HCT116 (cell line): ENCODE data around the gene TMEM132D. TPM values are rescaled to one million over a fixed set of nuclear protein-coding genes. Genes with fewer than 3 reads are reported as not detected.

Experiments
- ATAC-seq: fragments of 200-7000 bp; cut with Tn5 transposase; 2 replicates; pipeline ENCODE4 v1.9.1; 2020; ENCODE audit warnings: mild to moderate bottlenecking, moderate library complexity
- BruUV-seq: library from RNA; stranded (reverse); fragments of 400-500 nt; replicated peaks from 2 replicates; lab custom pipeline; 2021; lab: Mats Ljungman, UMichigan
- CTCF ChIA-PET: fragments of 300-600 bp; sonication (Branson Sonifier 250); formaldehyde crosslinking; loops from one replicate; lab custom pipeline; 2021; ENCODE audit warnings: antibody characterized with exemption; lab: Charles Lee
- POLR2A ChIA-PET: fragments of 300-600, 350-600 bp; sonication (Branson Sonifier 250); formaldehyde crosslinking; loops from one replicate; lab custom pipeline; 2021; ENCODE audit warnings: antibody characterized with exemption; lab: Charles Lee
- RAD21 ChIA-PET, 2 experiments: fragments of 300-600 bp; sonication (Branson Sonifier 250); formaldehyde crosslinking; loops; one replicate each; lab custom pipeline; 2023; ENCODE audit warnings: low total read pairs in 2 of 2; ENCODE audit not compliant: uncharacterized antibody in 2 of 2, unreplicated experiment in 2 of 2, low non-redundant PET in 1 of 2; lab: Charles Lee
- DNase-seq: peaks from one replicate; pipeline ENCODE4 v3.0.0-alpha.2; 2010; ENCODE audit warnings: low read depth, low spot score
- H2AFZ ChIP-seq: fragments of 200-600 bp; shearing (Covaris generic), sonication (generic); 2 replicates; pipeline ENCODE4 v1.6.1; 2017; ENCODE audit warnings: low read depth, mixed run types, mixed read lengths, antibody characterized with exemption, low read length; ENCODE audit not compliant: poor library complexity, severe bottlenecking
- H3K27ac ChIP-seq: 2 replicates; pipeline ENCODE4 v1.5.1; 2012; ENCODE audit warnings: low read depth, low read length
- H3K27me3 ChIP-seq: fragments of 200-600 bp; sonication (generic); 2 replicates; pipeline ENCODE4 v1.6.1; 2016; ENCODE audit warnings: mixed run types, low read length, mixed read lengths; ENCODE audit not compliant: insufficient read depth
- H3K36me3 ChIP-seq, 2 experiments: fragments of 200-500 bp in 1 of 2; fragments of 200-600 bp in 1 of 2; sonication (Bioruptor generic) in 1 of 2; sonication (generic) in 1 of 2; 2 replicates each; pipeline versions ENCODE4 v1.5.1 to v1.6.1; 2014 to 2016; ENCODE audit warnings: low read length in 2 of 2, inconsistent platforms in 1 of 2, mixed read lengths in 1 of 2, mixed run types in 1 of 2; ENCODE audit not compliant: insufficient read depth in 2 of 2, control insufficient read depth in 1 of 2
- H3K4me1 ChIP-seq, 2 experiments: fragments of 200-600 bp in 1 of 2; sonication (generic) in 1 of 2; 2 replicates each; pipeline versions ENCODE4 v1.5.1 to v1.6.1; 2012 to 2017; ENCODE audit warnings: low read length in 2 of 2, inconsistent platforms in 1 of 2, mild to moderate bottlenecking in 1 of 2, mixed read lengths in 1 of 2, mixed run types in 1 of 2, moderate library complexity in 1 of 2; ENCODE audit not compliant: insufficient read depth in 2 of 2, control insufficient read depth in 1 of 2
- H3K4me2 ChIP-seq: fragments of 200-600 bp; sonication (generic); 2 replicates; pipeline ENCODE4 v1.6.1; 2017; ENCODE audit warnings: mixed run types, low read length, mixed read lengths
- H3K4me3 ChIP-seq, 2 experiments: fragments of 200-600 bp in 1 of 2; sonication (generic) in 1 of 2; replicated peaks in 1 of 2; 2 replicates each; pipeline ENCODE4 v1.5.1; 2011 to 2016; ENCODE audit warnings: low read length in 2 of 2, control low read depth in 1 of 2, low read depth in 1 of 2, mild to moderate bottlenecking in 1 of 2, mixed read lengths in 1 of 2, mixed run types in 1 of 2
- H3K79me2 ChIP-seq: fragments of 200-600 bp; sonication (generic); 2 replicates; pipeline ENCODE4 v1.6.1; 2017; ENCODE audit warnings: mild to moderate bottlenecking, mixed run types, low read length, moderate library complexity, mixed read lengths; ENCODE audit not compliant: insufficient read depth
- H3K9ac ChIP-seq: fragments of 200-600 bp; sonication (generic); 2 replicates; pipeline ENCODE4 v1.6.1; 2016; ENCODE audit warnings: low read length, mixed read lengths
- H3K9me2 ChIP-seq: fragments of 200-600 bp; sonication (generic), shearing (Covaris generic); 2 replicates; pipeline ENCODE4 v1.6.1; 2017; ENCODE audit warnings: mixed run types, mild to moderate bottlenecking, moderate library complexity; ENCODE audit not compliant: insufficient read depth
- H3K9me3 ChIP-seq, 2 experiments: fragments of 200-500 bp in 1 of 2; fragments of 200-600 bp in 1 of 2; sonication (Bioruptor generic) in 1 of 2; sonication (generic) in 1 of 2; 2 replicates each; pipeline ENCODE4 v1.6.1; 2014 to 2017; ENCODE audit warnings: low read length in 2 of 2, mixed read lengths in 2 of 2, inconsistent platforms in 1 of 2, low read depth in 1 of 2, mild to moderate bottlenecking in 1 of 2, mixed run types in 1 of 2, moderate library complexity in 1 of 2; ENCODE audit not compliant: control insufficient read depth in 1 of 2, insufficient read depth in 1 of 2
- H4K20me1 ChIP-seq: fragments of 200-600 bp; sonication (generic), shearing (Covaris generic); 2 replicates; pipeline ENCODE4 v1.6.1; 2017; ENCODE audit warnings: mixed run types, mild to moderate bottlenecking, moderate library complexity; ENCODE audit not compliant: insufficient read depth
- ATF3 ChIP-seq: IDR thresholded peaks from 2 replicates; pipeline ENCODE4 v1.6.1; 2012
- EGR1 ChIP-seq: IDR thresholded peaks from 2 replicates; pipeline ENCODE4 v1.6.1; 2012; ENCODE audit warnings: low read depth
- ELF1 ChIP-seq: IDR thresholded peaks from 2 replicates; pipeline ENCODE4 v1.6.1; 2012; ENCODE audit warnings: low read depth, borderline replicate concordance
- EZH2phosphoT487 ChIP-seq: fragments of 200-600 bp; IDR thresholded peaks from 2 replicates; pipeline ENCODE4 v1.6.1; 2018; ENCODE audit warnings: antibody characterized with exemption, borderline replicate concordance
- FOSL1 ChIP-seq: IDR thresholded peaks from 2 replicates; pipeline ENCODE4 v1.6.1; 2012; ENCODE audit warnings: low read depth
- JUND ChIP-seq: IDR thresholded peaks from 2 replicates; pipeline ENCODE4 v1.6.1; 2012
- POLR2A ChIP-seq: IDR thresholded peaks from 2 replicates; pipeline ENCODE4 v1.7.0; 2011; ENCODE audit warnings: borderline replicate concordance; ENCODE audit not compliant: insufficient read depth, insufficient read length; ENCODE audit errors: extremely low read depth
- RAD21 ChIP-seq: IDR thresholded peaks from 2 replicates; pipeline ENCODE4 v1.6.1; 2012; ENCODE audit warnings: low read depth, mild to moderate bottlenecking
- REST ChIP-seq: IDR thresholded peaks from 2 replicates; pipeline ENCODE4 v1.6.1; 2012; ENCODE audit warnings: low read depth
- SIN3A ChIP-seq: IDR thresholded peaks from 2 replicates; pipeline ENCODE4 v1.6.1; 2012; ENCODE audit warnings: low read depth
- SP1 ChIP-seq: IDR thresholded peaks from 2 replicates; pipeline ENCODE4 v1.6.1; 2012; ENCODE audit warnings: low read depth
- TCF7L2 ChIP-seq: IDR thresholded peaks from 2 replicates; pipeline ENCODE4 v1.7.0; 2011; ENCODE audit warnings: borderline replicate concordance, inconsistent platforms; ENCODE audit not compliant: insufficient read depth, insufficient read length; ENCODE audit errors: extremely low read depth
- ZNF274 ChIP-seq: fragments of 200-500 bp; sonication (Bioruptor generic); IDR thresholded peaks from 2 replicates; pipeline ENCODE4 v1.6.1; 2014; ENCODE audit warnings: mild to moderate bottlenecking, low read depth, low read length, inconsistent platforms
- intact Hi-C: fragments of 100-400 bp; cut with micrococcal nuclease; formaldehyde crosslinking; loops from 2 replicates; pipeline ENCODE4 v1.10.0; 2022
- total RNA-seq: library from RNA; stranded (reverse); gene quantifications from one replicate; pipeline ENCODE4 v1.2.1, GENCODE V29; 2021; ENCODE audit not compliant: unreplicated experiment
- TF ChIP-seq, protein P1 (sequence below): IDR thresholded peaks from 2 replicates; pipeline ENCODE4 v1.6.1; 2011; ENCODE audit warnings: mild to moderate bottlenecking, low read length, moderate library complexity; ENCODE audit not compliant: insufficient replicate concordance; ENCODE audit errors: extremely low read depth
- TF ChIP-seq, protein P2 (sequence below): IDR thresholded peaks from 2 replicates; pipeline ENCODE4 v1.6.1; 2012

The TMEM132D gene
- total RNA-seq, 1 experiment from 2014 or later: not detected

DNA sequence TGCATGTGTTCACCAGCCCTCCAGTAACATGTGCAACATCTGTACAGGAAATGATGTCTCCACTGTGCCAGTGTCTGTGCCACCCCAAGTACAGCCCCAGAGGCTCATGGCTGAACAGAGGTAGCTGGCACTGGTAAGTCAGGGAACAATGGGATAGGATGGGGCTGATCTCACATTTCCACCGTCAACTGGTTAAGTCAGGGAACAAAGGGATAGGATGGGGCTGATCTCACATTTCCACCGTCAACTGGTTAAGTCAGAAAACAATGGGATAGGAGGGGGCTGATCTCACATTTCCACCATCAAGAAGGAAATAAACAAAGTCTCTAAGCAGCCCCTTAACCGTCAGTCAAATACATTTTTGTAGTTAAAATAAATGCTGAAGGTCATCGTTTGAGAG lies 246.6 kb downstream of the TMEM132D start (continued):
- no peak for TF ChIP-seq REST
- TF ChIP-seq JUND: no peak

GRCh38 chr12:129651951-129652350 lies 251.9 kb downstream of the TMEM132D start:
- CTCF ChIA-PET: no interaction called here
- RAD21 ChIA-PET: no interaction called here
- no peak for DNase-seq

More at GRCh38 chr12:129651951-129652350, 251.9 kb downstream of the TMEM132D start:
- Histone ChIP-seq H3K27ac (no peak overlapping the region), H4K20me1 (no peaks in the 10 kb centered on the region), H3K27me3 (no peaks in the 10 kb centered on the region), H3K9me2 (no peaks in the 10 kb centered on the region), H3K4me3 (no peak overlapping the region), H3K4me1 (no peaks in the 10 kb centered on the region), H2AFZ (no peak overlapping the region), H3K9ac (no peak overlapping the region), H3K79me2 (no peaks in the 10 kb centered on the region), H3K9me3 (peaks cover 11 to 15% of the 10 kb centered on the region in 2 experiments; a peak in 2 of 4 replicates), H3K4me2 (no peak overlapping the region), H3K36me3 (no peaks in the 10 kb centered on the region)
- TF ChIP-seq POLR2A: no peak
- no peak for TF ChIP-seq EZH2phosphoT487
- no peak for TF ChIP-seq TCF7L2
- no peak for TF ChIP-seq ZNF274
- no peak for TF ChIP-seq SP1
- TF ChIP-seq EGR1: no peak
- TF ChIP-seq, protein P1, sequence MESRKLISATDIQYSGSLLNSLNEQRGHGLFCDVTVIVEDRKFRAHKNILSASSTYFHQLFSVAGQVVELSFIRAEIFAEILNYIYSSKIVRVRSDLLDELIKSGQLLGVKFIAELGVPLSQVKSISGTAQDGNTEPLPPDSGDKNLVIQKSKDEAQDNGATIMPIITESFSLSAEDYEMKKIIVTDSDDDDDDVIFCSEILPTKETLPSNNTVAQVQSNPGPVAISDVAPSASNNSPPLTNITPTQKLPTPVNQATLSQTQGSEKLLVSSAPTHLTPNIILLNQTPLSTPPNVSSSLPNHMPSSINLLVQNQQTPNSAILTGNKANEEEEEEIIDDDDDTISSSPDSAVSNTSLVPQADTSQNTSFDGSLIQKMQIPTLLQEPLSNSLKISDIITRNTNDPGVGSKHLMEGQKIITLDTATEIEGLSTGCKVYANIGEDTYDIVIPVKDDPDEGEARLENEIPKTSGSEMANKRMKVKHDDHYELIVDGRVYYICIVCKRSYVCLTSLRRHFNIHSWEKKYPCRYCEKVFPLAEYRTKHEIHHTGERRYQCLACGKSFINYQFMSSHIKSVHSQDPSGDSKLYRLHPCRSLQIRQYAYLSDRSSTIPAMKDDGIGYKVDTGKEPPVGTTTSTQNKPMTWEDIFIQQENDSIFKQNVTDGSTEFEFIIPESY: no peak
- no peak for TF ChIP-seq ATF3
- no peak for TF ChIP-seq RAD21
- TF ChIP-seq SIN3A: no peak
- TF ChIP-seq ELF1: no peak
- TF ChIP-seq FOSL1: no peak
- TF ChIP-seq, protein P2, sequence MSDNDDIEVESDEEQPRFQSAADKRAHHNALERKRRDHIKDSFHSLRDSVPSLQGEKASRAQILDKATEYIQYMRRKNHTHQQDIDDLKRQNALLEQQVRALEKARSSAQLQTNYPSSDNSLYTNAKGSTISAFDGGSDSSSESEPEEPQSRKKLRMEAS: no peak
- no TSS peak for BruUV-seq
- no peak for ATAC-seq
- intact Hi-C loops: no loop called here
- POLR2A ChIA-PET: no interaction called here
